ENCODE data around the gene SULT1C3.
A peak's percentile ranks its signal among the peaks of the same experiment; 100 is the strongest.

Gene SULT1C3

GRCh38 chr2:108239786-108240185 is at the start of gene SULT1C3:
Gene SULT1C3, plus strand, starts transcription at chr2:108239968. Its CDS starts 7,227 bp downstream, at chr2:108247195.
- DNase-seq (ENCODE audit: low read depth, low spot score): no peak

DNA sequence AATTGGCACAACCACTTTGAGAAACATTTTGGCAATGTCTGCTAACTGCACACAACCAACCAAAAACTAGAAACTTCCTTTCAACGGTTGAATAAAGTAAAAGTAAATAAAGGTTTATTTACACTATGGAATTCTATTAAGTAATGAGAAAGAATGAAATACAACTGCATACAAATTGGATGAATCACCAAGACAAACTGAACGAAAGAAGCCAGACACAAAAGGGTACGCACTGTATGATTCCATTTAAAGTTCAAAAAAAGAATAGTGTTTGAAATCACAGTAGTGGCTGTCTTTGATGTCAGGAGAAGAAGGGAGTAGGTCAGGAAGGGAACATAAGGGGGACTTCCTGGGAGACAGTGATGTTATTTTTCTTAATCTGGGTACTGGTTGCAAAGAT is 46.5 kb upstream of the SULT1C3 start:
- no peak for DNase-seq (ENCODE audit: low read depth, low spot score)

DNA sequence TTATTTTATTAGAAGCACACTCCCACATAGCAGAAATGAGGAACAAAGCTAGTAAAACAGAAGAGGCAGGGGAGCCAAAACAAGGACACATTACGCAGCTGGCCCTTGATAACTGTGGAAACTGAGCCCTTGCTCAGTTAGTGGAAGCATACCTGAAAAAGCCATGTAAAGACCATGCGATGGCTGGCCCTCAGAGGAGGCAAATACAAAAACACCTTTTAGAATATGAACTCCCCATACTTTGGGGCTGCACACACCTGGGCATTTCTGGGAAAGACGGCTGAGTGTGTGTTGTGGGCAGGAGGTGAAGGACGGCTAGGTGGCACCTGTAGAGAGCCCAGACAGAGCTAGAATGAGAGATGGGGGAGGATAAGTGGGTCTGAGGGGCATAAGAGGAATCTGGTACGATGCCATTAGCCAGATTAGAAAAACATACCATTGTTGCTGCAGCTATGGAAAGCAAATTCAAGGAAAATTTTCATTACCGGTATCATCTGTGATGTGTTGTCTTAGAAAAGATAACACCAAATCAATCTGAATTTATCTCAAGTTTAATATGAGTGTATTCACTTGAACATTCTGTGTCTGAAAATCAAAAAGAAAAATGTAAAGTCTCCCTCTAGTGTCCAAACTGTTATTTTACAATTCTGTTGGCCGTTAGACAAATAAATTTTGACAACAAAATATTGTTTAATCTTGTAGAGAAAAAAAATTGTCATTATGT is 45.2 kb upstream of the SULT1C3 start:
- no peak for DNase-seq (ENCODE audit: low read depth, low spot score)

GRCh38 chr2:108195133-108195439 is 44.7 kb upstream of the SULT1C3 start:
- no peak for DNase-seq (ENCODE audit: low read depth, low spot score)

GRCh38 chr2:108199726-108200125 is 40.0 kb upstream of the SULT1C3 start:
- no peak for DNase-seq (ENCODE audit: low read depth, low spot score)

DNA sequence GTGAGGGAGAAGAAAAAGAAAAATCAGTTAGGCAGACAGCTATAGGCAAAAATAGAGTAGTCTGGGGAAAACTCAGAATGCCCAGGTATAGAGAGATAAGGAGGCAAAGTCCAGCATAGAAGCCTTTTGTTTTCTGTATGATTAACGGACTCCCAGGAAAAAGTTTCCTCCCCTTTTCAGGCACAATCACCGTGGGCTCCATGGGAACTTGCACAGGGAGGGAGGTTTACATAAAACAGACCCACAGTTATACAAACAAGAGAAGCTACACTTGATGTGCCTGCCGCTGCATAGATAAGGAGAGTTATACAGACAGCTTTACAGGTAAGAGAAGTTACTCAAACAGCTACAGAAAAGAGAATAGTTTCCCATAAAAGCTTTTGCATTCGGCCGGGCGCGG is 39.2 kb upstream of the SULT1C3 start:
- no peak for DNase-seq (ENCODE audit: low read depth, low spot score)

DNA sequence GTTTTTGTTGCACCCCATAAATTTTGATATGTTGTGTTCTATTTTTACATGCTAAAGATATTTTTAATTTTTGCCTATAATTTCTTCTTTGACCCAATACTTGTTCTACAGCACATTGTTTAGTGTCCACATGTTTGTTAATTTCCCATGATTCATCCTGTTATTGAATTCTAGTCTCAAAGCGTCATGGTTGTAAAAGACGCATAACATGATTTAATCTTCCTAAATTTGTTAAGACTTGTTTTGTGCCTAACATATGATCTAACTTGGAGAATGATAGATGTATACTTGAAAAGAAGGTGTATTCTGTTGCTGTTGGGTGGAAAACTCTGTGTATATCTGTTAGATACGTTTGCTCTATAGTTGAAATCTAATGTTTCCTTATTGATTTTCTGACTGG is 27.1 kb upstream of the SULT1C3 start:
- DNase-seq (ENCODE audit: low read depth, low spot score): no peak

DNA sequence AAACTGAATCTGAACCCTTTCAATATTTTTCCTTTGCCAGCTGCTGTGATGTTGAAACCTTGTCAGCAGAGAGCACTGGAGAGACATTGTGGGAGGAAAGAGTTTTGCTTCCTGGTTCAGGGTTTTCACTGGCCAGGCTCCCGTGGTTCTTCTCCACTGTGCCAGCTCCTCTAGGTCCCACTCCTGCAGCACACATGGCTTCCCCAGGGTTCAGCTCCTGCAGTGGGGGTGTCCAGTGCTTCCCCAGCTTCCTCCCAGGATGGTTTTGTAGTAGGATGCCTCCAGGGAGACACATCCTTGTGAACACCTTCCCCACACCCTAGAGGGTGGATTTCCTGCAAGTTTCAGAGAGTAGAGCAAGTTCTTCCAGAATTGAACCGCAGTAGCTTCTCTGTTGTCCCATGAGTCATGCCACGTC is 24.0 kb upstream of the SULT1C3 start:
- DNase-seq (ENCODE audit: low read depth, low spot score): peak; percentile 28

DNA sequence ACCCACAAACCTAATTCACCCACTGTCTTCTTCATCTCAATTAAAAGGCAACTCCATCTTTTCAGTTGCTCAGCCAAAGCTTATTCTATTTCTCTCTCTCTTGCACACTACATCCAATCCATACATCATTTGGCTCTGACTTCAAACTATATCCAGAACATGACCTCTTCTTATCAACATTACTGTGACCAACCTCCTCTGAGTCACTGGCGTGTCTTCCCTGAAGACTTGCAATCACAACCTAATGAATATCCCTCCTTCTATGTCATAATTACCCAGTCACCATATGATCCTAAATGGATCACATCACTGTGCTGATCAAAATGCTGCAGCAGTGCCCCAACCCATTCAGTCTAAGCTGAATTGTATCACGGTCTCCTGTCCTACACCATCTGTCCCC is 22.6 kb upstream of the SULT1C3 start:
- no peak for DNase-seq (ENCODE audit: low read depth, low spot score)

- DNase-seq (ENCODE audit: low read depth, low spot score): no peak
These were observed 20.1 kb upstream of the SULT1C3 start for GRCh38 chr2:108219688-108220087.

DNA sequence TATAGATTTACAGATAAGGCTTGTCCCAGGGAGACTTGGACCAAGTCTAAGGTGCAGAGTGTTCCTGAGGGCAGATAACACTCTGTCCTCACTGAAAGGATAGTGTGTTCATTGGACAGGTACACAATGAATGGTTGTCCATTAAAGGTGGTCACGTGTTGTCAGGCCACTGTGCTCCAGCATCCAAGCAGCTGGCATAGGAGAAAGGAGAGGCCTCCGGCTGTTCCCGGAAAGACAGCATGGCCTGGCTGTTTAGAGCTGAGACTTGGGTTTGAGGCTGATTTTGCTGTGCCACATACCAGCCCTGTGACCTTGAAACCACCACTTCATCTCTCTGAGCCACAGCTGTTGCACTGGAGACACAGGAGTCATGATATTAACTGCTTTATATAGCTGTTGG is 19.6 kb upstream of the SULT1C3 start:
- no peak for DNase-seq (ENCODE audit: low read depth, low spot score)

DNA sequence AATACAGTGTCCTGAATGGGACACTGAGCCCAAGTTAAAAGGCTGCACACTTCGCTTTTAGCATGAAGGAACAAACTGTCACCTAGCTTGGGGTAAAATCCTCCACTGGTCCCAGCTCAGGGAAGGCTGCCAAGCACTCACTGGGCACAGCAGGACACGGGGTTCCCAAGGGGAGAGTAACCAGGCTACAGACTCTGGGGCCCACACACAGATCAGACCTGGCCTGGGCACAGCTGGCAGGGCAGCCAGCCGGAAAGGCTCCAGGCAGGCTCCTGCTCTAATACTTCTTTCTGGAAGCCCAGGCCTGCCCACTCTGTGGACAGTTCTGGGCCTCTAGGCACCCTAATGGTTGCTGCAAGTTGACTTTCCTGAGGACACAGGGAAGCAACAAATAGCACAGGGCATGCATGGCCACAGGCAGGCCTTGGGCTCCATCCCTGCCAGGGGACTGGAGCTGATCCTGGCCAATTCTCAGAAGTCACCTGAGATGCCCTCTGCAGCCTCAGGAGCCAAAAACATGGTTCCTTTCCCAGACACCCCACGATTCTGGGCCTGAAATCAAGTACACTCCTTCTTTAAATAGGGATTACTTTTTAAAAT is 18.7 kb upstream of the SULT1C3 start:
- no peak for DNase-seq (ENCODE audit: low read depth, low spot score)

GRCh38 chr2:108222261-108222660 is 17.5 kb upstream of the SULT1C3 start:
- no peak for DNase-seq (ENCODE audit: low read depth, low spot score)

GRCh38 chr2:108223573-108223972 is 16.2 kb upstream of the SULT1C3 start:
- no peak for DNase-seq (ENCODE audit: low read depth, low spot score)

GRCh38 chr2:108224022-108224421 is 15.7 kb upstream of the SULT1C3 start:
- DNase-seq (ENCODE audit: low read depth, low spot score): no peak

DNA sequence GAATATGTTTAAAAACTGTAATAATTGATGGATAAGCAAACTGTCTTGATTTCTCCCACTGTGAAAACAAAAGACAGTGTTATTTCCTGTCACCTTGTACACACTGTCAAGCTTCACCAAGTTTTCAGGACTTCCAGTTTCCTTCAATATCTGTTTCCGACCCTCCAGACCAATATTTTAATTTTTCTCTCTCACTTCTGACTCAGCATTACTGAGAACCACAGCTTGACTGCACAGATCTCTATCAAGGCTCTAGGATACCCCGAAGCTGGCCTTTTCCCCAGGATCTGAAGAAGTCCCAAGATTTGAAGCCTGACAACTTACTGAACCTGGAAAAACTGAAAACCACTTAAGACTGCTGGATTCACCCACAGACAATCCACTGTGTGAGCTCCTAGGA is 13.2 kb upstream of the SULT1C3 start:
- no peak for DNase-seq (ENCODE audit: low read depth, low spot score)

DNA sequence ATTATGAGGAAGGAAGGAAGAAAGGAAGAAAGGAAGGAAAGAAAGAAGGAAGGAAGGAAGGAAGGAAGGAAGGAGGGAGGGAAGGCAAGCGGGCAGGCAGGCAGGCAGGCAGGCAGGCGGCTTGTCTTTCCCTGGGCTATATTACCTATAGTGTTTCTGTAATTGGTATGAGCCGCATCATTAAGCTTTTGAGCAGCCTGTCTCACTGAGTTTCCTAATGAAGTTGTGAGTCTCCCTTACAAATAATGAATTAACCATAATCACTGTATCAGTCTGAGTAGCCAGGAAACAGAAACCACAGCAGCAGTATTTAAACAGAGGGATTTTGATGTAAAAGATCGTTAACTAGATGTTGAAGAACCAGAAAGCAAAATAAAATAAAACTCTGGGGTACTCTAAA is 11.8 kb upstream of the SULT1C3 start:
- no peak for DNase-seq (ENCODE audit: low read depth, low spot score)

DNA sequence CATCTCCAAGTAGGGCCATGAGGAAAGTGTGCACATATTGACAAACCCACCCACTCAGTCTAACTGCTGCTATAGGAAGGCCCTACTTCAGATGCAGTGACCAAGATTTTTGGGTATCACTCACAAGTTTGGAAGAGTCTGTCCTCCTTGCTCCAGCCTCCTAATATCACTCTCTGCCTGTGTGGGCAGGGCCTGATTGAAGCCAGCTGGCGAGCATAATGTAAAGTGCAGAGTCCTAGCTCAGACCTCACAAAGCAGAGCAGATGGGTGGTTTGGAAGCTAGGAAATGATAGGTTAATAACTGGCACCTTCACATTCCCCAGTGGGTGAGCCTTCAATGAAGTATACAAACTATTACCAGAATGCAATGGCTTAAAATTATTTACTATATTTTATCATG is 11.2 kb upstream of the SULT1C3 start:
- no peak for DNase-seq (ENCODE audit: low read depth, low spot score)

- DNase-seq (ENCODE audit: low read depth, low spot score): no peak
These were observed 9.9 kb upstream of the SULT1C3 start for GRCh38 chr2:108229875-108230274.

DNA sequence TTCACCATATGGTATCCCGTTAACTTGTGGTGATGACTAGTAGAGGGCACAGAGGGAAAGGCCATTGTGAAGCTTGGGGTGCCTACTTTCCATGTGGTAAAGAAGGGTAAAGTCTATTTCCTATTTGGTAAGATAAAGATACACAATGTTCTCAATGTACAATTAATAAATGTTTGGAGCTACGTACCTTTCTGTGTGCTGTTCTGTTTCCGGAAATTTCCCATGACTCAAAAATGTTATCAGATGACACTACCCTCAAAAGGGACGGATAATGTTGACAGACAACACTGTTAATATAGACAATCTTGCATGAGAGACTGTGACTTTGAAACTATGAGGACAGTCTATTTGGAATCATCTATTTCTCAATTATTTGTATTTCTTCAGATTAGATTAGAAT is 4.2 kb upstream of the SULT1C3 start:
- no peak for DNase-seq (ENCODE audit: low read depth, low spot score)

DNA sequence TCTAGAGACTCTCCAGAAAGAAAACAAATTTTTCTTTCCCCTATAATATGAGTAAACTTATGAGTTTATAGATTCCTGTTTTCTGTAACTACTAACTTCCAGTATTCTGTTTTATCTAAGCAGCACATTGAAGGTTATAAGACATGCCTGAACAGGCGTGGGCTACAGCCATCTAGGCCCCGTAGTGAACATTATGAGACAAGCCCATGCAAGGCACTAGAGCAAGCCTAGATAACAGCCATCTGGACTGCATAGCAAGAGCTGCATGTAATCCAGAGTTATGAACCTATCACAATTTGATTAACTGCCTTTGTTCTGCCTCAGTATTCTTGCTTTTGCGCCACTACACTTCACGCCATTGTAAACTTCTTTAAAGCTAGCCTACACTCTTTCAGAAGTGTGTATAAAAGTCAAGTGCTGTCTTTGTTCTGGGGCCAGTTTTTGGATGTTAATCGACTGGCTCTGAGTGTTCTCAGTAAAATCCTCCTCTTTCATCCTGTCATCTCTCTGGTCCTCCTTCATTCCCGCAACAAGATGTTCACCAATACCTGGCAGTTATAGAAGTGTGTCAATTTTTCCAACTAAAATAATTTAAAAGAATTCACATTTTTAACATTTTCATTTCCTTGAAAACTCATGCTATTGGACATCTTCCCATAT is 3.0 kb upstream of the SULT1C3 start:
- no peak for DNase-seq (ENCODE audit: low read depth, low spot score)

- no peak for DNase-seq (ENCODE audit: low read depth, low spot score)
These were observed 1.2 kb downstream of the SULT1C3 start for GRCh38 chr2:108240966-108241365.

- no peak for DNase-seq (ENCODE audit: low read depth, low spot score)
These were observed 3.8 kb downstream of the SULT1C3 start for GRCh38 chr2:108243566-108243965.
